ENCODE data around the gene IFITM1.
"Not testable (repeated sequence)": the region's sequence is repeated elsewhere in the genome, so short reads cannot be mapped to it uniquely, and the experiment has no call there.

The IFITM1 gene

GRCh38 chr11:328516-329100 lies 14.8 kb downstream of the IFITM1 start:
- H3K27me3 ChIP-seq (ENCODE audit: control insufficient read depth, insufficient read depth, low read length); H3K4me1 ChIP-seq (ENCODE audit: control insufficient read depth, low read depth, low read length); H3K27ac ChIP-seq (ENCODE audit: low read length); H3K9ac ChIP-seq (ENCODE audit: low read length); H3K4me3 ChIP-seq (ENCODE audit: low read length); H3K9me3 ChIP-seq (ENCODE audit: control insufficient read depth, low read depth, low read length); H3K36me3 ChIP-seq (ENCODE audit: control insufficient read depth, low read depth, low read length): not testable (repeated sequence)

- H3K27me3 ChIP-seq (ENCODE audit: control insufficient read depth, insufficient read depth, low read length): no peaks in the 10 kb centered on the region
- H3K4me3 ChIP-seq (ENCODE audit: low read length): no peak overlapping the region
- no peak overlapping the region for H3K27ac ChIP-seq (ENCODE audit: low read length)
- peaks cover 3% of the 10 kb centered on the region for H3K9me3 ChIP-seq (ENCODE audit: control insufficient read depth, low read depth, low read length)
- H3K9ac ChIP-seq (ENCODE audit: low read length): no peak overlapping the region
- peaks cover 15% of the 10 kb centered on the region for H3K4me1 ChIP-seq (ENCODE audit: control insufficient read depth, low read depth, low read length)
- no peaks in the 10 kb centered on the region for H3K36me3 ChIP-seq (ENCODE audit: control insufficient read depth, low read depth, low read length)
These were observed 16.0 kb downstream of the IFITM1 start for GRCh38 chr11:329886-330253.

DNA sequence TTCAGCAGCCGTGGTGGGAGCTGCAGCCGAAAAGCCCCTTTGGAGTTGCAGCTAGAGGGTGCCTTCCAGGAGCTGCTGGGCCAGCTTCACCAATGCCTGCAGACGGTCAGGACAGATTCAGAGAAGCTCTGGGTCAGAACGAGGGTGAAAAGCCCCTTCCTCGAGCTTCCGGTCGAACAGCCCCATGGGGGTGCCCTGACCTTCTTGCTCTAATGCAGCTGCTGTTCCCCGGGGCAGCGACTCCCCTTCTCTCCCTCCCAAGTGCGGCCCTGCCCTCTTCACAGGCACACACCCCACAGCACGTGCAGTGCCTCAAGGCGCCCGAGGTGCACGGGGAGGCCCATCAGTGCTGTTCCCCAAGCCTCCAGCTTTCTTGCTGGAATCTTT lies 16.5 kb downstream of the IFITM1 start:
- Histone ChIP-seq H3K4me3 (ENCODE audit: low read length) (no peak overlapping the region), H3K9me3 (ENCODE audit: control insufficient read depth, low read depth, low read length) (peaks cover 3% of the 10 kb centered on the region), H3K27me3 (ENCODE audit: control insufficient read depth, insufficient read depth, low read length) (no peaks in the 10 kb centered on the region), H3K4me1 (ENCODE audit: control insufficient read depth, low read depth, low read length) (peaks cover 16% of the 10 kb centered on the region), H3K36me3 (ENCODE audit: control insufficient read depth, low read depth, low read length) (no peaks in the 10 kb centered on the region), H3K9ac (ENCODE audit: low read length) (no peak overlapping the region), H3K27ac (ENCODE audit: low read length) (no peak overlapping the region)

DNA sequence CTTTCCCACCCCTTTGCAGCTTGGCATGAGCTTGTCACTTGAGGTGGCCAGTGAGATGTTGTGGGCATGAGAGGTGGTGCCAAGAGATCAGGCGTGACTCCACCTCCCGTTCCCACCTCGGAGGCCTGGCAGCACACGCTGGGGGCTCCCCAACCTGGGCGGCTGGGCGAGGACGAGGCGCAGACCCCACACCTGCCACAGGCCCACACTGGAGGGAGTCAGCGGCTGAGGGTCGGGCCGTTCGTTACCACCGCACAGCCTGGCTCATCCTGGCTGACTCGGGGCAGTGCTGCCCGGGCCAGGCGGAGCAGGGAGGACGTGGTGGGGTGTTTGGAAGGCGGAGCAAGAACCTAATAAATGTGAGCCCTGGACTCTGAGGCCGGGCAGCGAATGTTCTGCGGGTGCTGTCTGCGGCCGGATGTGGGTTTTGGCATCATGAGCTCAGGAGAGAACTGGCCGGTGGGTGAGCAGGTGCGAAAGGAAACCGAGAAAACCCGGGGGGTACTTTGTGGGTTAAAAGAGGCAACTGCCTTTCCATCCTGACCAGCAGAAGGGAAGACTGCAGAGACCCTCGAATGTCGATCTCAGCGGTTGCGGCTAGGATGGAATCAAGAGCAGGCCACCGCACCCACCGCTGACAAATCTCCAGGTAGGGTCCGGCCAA lies 17.0 kb downstream of the IFITM1 start:
- H3K27me3 ChIP-seq (ENCODE audit: control insufficient read depth, insufficient read depth, low read length): no peaks in the 10 kb centered on the region
- no peak overlapping the region for H3K27ac ChIP-seq (ENCODE audit: low read length)
- peaks cover 21% of the 10 kb centered on the region for H3K4me1 ChIP-seq (ENCODE audit: control insufficient read depth, low read depth, low read length)
- H3K9ac ChIP-seq (ENCODE audit: low read length): no peak overlapping the region
- no peaks in the 10 kb centered on the region for H3K36me3 ChIP-seq (ENCODE audit: control insufficient read depth, low read depth, low read length)
- no peak overlapping the region for H3K4me3 ChIP-seq (ENCODE audit: low read length)
- H3K9me3 ChIP-seq (ENCODE audit: control insufficient read depth, low read depth, low read length): peaks cover 3% of the 10 kb centered on the region

GRCh38 chr11:331358-332060 lies 17.7 kb downstream of the IFITM1 start:
- Histone ChIP-seq H3K27me3 (ENCODE audit: control insufficient read depth, insufficient read depth, low read length) (no peaks in the 10 kb centered on the region), H3K9me3 (ENCODE audit: control insufficient read depth, low read depth, low read length) (peaks cover 3% of the 10 kb centered on the region), H3K4me3 (ENCODE audit: low read length) (no peak overlapping the region), H3K36me3 (ENCODE audit: control insufficient read depth, low read depth, low read length) (no peaks in the 10 kb centered on the region), H3K9ac (ENCODE audit: low read length) (no peak overlapping the region), H3K4me1 (ENCODE audit: control insufficient read depth, low read depth, low read length) (peaks cover 28% of the 10 kb centered on the region), H3K27ac (ENCODE audit: low read length) (no peak overlapping the region)

- Histone ChIP-seq H3K9ac (ENCODE audit: low read length) (no peak overlapping the region), H3K36me3 (ENCODE audit: control insufficient read depth, low read depth, low read length) (no peaks in the 10 kb centered on the region), H3K9me3 (ENCODE audit: control insufficient read depth, low read depth, low read length) (peaks cover 3% of the 10 kb centered on the region), H3K27ac (ENCODE audit: low read length) (no peak overlapping the region), H3K4me3 (ENCODE audit: low read length) (no peak overlapping the region), H3K4me1 (ENCODE audit: control insufficient read depth, low read depth, low read length) (peaks cover 33% of the 10 kb centered on the region), H3K27me3 (ENCODE audit: control insufficient read depth, insufficient read depth, low read length) (no peaks in the 10 kb centered on the region)
These were observed 19.0 kb downstream of the IFITM1 start for GRCh38 chr11:332651-333480.

GRCh38 chr11:333616-334263 lies 19.9 kb downstream of the IFITM1 start:
- Histone ChIP-seq H3K4me1 (ENCODE audit: control insufficient read depth, low read depth, low read length) (peaks cover 33% of the 10 kb centered on the region), H3K27ac (ENCODE audit: low read length) (peak overlapping the region; percentile 66), H3K4me3 (ENCODE audit: low read length) (peak overlapping the region; percentile 31), H3K9ac (ENCODE audit: low read length) (peak overlapping the region; percentile 24)
- H3K27me3 ChIP-seq (ENCODE audit: control insufficient read depth, insufficient read depth, low read length); H3K36me3 ChIP-seq (ENCODE audit: control insufficient read depth, low read depth, low read length); H3K9me3 ChIP-seq (ENCODE audit: control insufficient read depth, low read depth, low read length): not testable (repeated sequence)

- Histone ChIP-seq H3K27ac (ENCODE audit: low read length) (peak overlapping the region; percentile 66), H3K36me3 (ENCODE audit: control insufficient read depth, low read depth, low read length) (no peaks in the 10 kb centered on the region), H3K9me3 (ENCODE audit: control insufficient read depth, low read depth, low read length) (peaks cover 3% of the 10 kb centered on the region), H3K4me1 (ENCODE audit: control insufficient read depth, low read depth, low read length) (peaks cover 33% of the 10 kb centered on the region), H3K9ac (ENCODE audit: low read length) (peak overlapping the region; percentile 24), H3K27me3 (ENCODE audit: control insufficient read depth, insufficient read depth, low read length) (no peaks in the 10 kb centered on the region), H3K4me3 (ENCODE audit: low read length) (peak overlapping the region; percentile 31)
These were observed 20.6 kb downstream of the IFITM1 start for GRCh38 chr11:334264-334994.

DNA sequence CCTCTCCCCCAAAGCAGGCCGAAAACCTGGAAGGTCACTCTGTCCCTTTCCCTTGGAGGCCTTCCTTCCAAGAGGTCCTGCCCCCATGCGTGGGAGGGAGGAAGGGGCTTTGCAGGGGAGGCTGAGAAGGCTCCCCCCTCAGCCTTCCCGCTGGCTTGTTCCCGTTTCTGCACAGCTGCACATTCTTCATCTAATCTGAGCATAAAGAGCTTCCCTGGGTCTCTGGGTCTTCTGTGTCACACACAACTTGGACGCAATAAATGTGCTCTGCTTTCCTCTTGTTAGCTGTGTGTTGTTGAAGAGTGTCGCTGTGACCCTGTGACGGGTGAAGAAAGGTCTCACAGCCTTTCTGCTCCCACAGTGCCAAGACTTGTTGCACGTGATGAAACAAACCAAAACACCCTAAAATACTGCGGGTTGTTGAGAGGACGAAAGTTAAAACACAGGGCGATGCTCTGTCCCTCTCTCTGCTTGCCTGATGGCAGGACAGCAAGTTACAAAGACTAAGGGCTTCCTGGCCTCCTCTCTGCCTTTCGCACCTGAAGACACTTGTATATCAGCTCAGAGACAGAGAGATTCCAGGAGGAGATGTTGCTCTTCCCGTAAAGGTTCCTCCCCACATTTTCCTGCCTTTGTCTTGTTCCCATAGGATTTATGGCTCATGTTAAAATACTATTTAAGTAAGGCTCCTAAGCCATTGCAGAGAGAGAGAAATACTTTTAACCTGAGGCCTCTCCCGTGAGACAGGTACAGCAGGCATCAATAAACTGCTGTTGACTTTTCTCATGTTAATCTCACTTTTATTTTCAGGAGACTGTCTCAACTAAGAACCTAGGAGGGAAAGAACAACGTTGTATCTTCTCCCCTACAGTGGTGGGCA lies 22.2 kb downstream of the IFITM1 start:
- Histone ChIP-seq H3K27ac (ENCODE audit: low read length) (peak overlapping the region; percentile 31), H3K4me1 (ENCODE audit: control insufficient read depth, low read depth, low read length) (peaks cover 45% of the 10 kb centered on the region)

DNA sequence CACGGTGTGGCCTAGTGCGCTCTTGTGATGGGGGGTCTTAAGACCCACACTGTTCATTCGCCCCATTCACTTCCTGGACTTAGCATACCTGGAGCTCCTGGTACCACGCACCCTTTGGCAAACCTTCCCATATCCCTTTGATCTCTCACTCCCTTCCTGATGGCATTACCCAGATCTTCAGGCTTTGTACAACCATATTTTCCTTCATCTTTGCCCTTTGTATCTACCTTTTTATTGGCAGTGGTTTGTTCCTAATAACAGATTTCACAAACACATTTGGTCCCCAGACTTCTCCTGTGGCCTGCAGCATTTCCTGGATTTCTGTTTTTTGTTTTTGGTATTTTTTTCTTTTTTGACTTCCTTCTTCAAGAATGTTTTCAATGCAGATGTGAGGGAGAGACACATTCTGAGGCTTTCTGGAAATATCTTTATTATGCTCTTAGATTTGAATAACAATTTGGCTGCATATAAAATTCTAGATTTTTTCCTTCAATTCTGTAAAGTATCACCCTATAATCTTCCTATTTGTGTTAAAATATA lies 22.9 kb downstream of the IFITM1 start:
- Histone ChIP-seq H3K9me3 (ENCODE audit: control insufficient read depth, low read depth, low read length) (peaks cover 3% of the 10 kb centered on the region), H3K4me3 (ENCODE audit: low read length) (no peak overlapping the region), H3K36me3 (ENCODE audit: control insufficient read depth, low read depth, low read length) (no peaks in the 10 kb centered on the region), H3K4me1 (ENCODE audit: control insufficient read depth, low read depth, low read length) (peaks cover 52% of the 10 kb centered on the region), H3K27me3 (ENCODE audit: control insufficient read depth, insufficient read depth, low read length) (no peaks in the 10 kb centered on the region), H3K9ac (ENCODE audit: low read length) (no peak overlapping the region), H3K27ac (ENCODE audit: low read length) (no peak overlapping the region)

More for the DNA sequence above, 22.2 kb downstream of the IFITM1 start:
- H3K36me3 ChIP-seq (ENCODE audit: control insufficient read depth, low read depth, low read length): no peaks in the 10 kb centered on the region
- no peaks in the 10 kb centered on the region for H3K27me3 ChIP-seq (ENCODE audit: control insufficient read depth, insufficient read depth, low read length)
- H3K9ac ChIP-seq (ENCODE audit: low read length): no peak overlapping the region
- no peak overlapping the region for H3K4me3 ChIP-seq (ENCODE audit: low read length)
- H3K9me3 ChIP-seq (ENCODE audit: control insufficient read depth, low read depth, low read length): peaks cover 3% of the 10 kb centered on the region

All from iPS-18a (cell line).